D721Med (cell line): ENCODE measurements around the gene WDR3.
"Not testable (repeated sequence)": the region's sequence is repeated elsewhere in the genome, so short reads cannot be mapped to it uniquely, and the experiment has no call there.

Experiments used
- DNase-seq: peaks from one replicate; pipeline ENCODE4 v3.0.0; 2011; ENCODE audit warnings: low spot score; ENCODE audit not compliant: insufficient read length
- FAIRE-seq: peaks from 2 replicates; lab custom pipeline; 2011; peaks lifted over from hg19 to GRCh38; lab: Jason Lieb, UNC
- TF ChIP-seq, protein P1 (sequence below): IDR thresholded peaks from 2 replicates; pipeline ENCODE4 v1.5.1; 2012; ENCODE audit warnings: mild to moderate bottlenecking, control low read depth; ENCODE audit not compliant: insufficient read depth; ENCODE audit errors: missing control alignments

Gene WDR3

DNA sequence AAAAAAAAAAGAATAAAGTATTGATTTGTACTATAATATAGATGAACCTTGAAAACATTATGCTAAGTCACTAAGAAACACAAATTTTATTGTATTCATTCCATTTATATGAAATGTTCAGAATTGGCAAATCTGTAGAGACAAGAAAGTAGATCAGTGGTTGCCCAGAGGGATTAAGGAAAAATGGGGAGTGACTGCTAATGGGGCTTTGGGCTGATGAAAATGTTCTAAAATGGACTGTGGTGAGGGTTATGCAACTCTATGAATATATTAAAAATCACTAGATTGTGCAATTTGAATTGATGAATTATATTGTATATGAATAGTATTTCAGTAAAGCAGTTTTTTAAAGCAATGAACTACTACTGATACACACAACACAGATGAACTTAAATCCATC lies 10.2 kb upstream of the WDR3 start:
- TF ChIP-seq, protein P1, sequence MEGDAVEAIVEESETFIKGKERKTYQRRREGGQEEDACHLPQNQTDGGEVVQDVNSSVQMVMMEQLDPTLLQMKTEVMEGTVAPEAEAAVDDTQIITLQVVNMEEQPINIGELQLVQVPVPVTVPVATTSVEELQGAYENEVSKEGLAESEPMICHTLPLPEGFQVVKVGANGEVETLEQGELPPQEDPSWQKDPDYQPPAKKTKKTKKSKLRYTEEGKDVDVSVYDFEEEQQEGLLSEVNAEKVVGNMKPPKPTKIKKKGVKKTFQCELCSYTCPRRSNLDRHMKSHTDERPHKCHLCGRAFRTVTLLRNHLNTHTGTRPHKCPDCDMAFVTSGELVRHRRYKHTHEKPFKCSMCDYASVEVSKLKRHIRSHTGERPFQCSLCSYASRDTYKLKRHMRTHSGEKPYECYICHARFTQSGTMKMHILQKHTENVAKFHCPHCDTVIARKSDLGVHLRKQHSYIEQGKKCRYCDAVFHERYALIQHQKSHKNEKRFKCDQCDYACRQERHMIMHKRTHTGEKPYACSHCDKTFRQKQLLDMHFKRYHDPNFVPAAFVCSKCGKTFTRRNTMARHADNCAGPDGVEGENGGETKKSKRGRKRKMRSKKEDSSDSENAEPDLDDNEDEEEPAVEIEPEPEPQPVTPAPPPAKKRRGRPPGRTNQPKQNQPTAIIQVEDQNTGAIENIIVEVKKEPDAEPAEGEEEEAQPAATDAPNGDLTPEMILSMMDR, result no peak
- DNase-seq, result no peak
- FAIRE-seq, result no peak

DNA sequence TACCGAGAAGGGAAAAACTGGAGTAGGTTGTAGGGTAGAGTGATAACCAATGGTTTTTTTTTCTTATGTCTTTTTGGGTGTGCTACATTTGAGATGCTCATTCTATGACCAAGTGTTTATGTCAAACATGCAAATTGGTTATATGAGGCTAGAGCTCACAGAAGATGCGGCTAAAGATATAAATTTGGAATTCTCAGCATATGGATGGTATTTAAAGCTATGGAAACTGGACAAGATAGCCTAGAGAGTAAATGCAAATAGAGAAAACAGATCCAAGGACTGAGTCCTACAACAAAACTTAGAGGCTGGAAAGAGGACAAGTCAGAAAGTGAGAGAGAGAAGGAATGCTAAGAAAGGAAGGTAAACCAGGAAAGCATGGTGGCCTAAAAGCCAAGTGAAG lies 7.5 kb upstream of the WDR3 start:
- DNase-seq, result no peak
- no peak for FAIRE-seq

DNA sequence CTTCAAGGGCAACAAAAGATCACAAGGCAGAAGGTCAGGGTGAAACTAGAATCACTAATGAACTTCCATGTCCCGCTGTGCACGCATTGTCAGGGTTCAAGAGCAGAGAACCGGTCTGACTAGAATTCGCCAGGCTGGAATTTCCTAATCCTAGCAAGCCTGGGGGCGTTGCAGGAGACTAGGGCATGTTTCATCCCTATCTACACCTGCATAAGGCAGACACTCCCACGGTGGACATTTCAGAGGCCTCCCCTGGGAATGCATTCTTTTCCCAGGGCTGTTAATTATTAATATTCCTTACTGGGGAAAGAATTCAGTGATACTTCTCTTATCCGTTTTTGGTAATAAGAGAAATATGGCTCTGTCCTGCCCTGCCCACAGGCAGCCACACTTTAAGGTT lies 6.8 kb upstream of the WDR3 start:
- DNase-seq, FAIRE-seq: not testable (repeated sequence)

More for the DNA sequence above, 7.5 kb upstream of the WDR3 start:
- TF ChIP-seq, protein P1, result no peak

DNA sequence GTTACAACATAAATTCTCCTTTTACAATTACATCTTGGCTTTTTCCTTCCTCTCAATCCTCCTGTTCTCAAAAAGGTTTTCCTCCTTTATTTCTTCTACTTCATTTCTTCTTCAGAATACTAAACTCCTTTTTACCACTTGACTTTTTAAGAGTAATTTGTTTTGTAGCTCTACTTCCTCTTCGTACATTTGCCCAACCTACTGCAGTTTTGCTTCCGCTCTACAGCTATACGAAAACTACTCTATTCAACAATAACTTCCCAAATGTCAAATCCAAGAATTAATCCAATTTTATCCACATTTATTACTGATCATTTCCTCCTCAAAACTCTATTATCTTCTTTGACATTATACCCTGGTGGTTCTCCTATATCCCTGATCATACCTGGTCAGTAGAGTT lies 3.6 kb upstream of the WDR3 start:
- TF ChIP-seq, protein P1, result no peak
- no peak for FAIRE-seq

DNA sequence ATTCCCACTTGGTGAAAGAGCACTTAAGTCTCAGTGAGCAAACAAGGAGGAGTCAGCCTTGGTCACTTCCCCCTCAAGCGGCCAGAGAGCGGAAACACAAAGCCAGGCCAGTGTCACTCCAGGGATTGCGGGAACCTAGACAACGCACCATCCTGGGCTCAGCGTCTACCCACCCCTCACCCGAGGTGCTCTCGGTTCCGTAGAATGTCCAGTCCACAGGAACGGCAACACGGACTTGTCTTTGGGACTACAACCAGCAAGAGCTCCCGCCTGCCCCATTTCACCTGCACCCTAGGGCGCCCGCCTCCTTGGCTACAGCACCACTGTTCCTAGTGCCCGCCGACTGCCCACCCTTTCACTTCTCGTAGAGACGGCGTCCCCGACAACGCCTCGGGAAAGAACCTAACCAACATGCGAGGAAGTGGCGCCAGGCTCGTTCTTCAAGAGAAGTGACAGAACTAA lies 627 bp upstream of the WDR3 start:
- TF ChIP-seq, protein P1, result no peak
- no peak for DNase-seq
- no peak for FAIRE-seq

More for the DNA sequence above, 3.6 kb upstream of the WDR3 start:
- no peak for DNase-seq

DNA sequence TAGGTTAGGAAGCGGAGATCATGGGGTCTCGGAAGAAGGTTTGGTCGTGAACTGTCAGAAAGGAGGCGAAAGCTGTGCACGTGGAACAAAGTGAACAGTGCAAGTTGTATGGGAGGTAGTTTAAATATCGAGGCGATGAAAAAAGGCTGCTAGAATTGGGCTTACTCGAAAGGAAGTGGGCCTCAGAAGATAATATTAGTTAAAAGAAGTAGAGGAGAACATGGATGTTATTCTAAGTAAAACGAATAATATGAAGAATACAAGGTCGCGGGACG lies 571 bp downstream of the WDR3 start:
- FAIRE-seq, result no peak
- DNase-seq, result no peak
- TF ChIP-seq, protein P1, result no peak

DNA sequence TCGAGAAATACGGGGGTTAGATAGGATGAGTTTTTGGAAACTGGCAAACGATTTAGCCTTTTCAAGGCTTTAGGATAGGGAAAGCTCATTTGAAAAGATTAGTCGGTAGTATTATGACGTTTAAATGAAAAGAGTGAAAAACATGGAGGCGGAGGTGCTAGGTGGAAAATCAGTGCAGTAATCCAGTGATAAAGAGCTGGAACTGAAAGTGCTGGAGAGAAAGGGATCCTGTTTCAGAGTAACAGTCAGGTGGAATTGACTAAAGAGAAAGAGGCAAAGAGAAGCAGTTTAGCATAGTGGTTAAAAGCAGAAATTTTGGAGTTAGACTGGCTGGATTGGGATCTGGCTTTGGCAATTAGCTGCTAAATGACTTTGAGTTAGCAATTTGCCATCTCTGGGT lies 945 bp downstream of the WDR3 start:
- FAIRE-seq (no peak), DNase-seq (no peak)
- TF ChIP-seq, protein P1, result no peak

DNA sequence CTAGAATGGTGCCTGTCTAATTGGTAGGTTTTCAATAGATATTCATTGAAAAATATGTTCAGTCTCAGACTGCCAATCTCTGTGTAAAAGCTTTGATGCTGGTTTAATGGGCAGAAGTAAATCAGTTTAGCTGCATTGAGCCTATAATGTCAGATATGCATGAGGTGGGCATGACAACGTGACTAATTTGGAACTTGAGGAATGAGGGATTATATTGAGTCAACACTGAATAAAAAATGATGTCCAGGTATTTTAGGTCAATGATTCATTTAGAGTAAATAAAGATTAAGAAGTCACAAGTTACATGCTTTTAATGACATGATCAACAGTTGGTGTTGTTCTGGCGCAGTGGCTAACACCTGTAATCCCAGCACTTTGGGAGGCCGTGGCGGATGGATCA lies 3.0 kb downstream of the WDR3 start:
- DNase-seq (no peak), FAIRE-seq (no peak)
- TF ChIP-seq, protein P1, result no peak
